MG63 (cell line): ENCODE measurements around the gene RPS14. TPM values are rescaled to one million over a fixed set of nuclear protein-coding genes. Genes with fewer than 3 reads are reported as not detected.
"Not testable (repeated sequence)": the region's sequence is repeated elsewhere in the genome, so short reads cannot be mapped to it uniquely, and the experiment has no call there.

Source experiments
- DNase-seq: peaks from one replicate; pipeline ENCODE4 v3.0.0-alpha.2; 2020
- H3K27me3 ChIP-seq: fragments of 250-450 bp; sonication (Bioruptor Pico); 2 replicates; pipeline ENCODE4 v1.5.1; 2020; ENCODE audit warnings: mild to moderate bottlenecking, moderate library complexity
- H3K36me3 ChIP-seq: fragments of 250-450 bp; sonication (Bioruptor Pico); 2 replicates; pipeline ENCODE4 v1.5.1; 2020; ENCODE audit warnings: mild to moderate bottlenecking, moderate library complexity
- H3K4me3 ChIP-seq: fragments of 250-450 bp; sonication (Bioruptor Pico); 2 replicates; pipeline ENCODE4 v1.5.1; 2020; ENCODE audit warnings: mild to moderate bottlenecking, moderate library complexity
- H3K9me3 ChIP-seq: fragments of 250-450 bp; sonication (Bioruptor Pico); 2 replicates; pipeline ENCODE4 v1.5.1; 2020; ENCODE audit warnings: mild to moderate bottlenecking, moderate library complexity
- total RNA-seq: library from RNA; depleted of rRNA; stranded (reverse); fragments of >200 nt; shearing (Covaris generic); gene quantifications from 2 replicates; pipeline ENCODE4 v1.2.3, GENCODE V29; 2014; ENCODE audit warnings: low replicate concordance

RPS14 gene
- total RNA-seq, 1 experiment from 2014 or later = 6,735 TPM

- Histone ChIP-seq H3K4me3 (no peak overlapping the region), H3K27me3 (no peaks in the 10 kb centered on the region), H3K36me3 (no peaks in the 10 kb centered on the region; the same call in 1 of the 2 replicates), H3K9me3 (no peaks in the 10 kb centered on the region)
- no peak for DNase-seq
These were observed 8.2 kb upstream of the RPS14 start for GRCh38 chr5:150457562-150458240.

- DNase-seq = no peak
- Histone ChIP-seq H3K4me3 (no peak overlapping the region), H3K27me3 (no peaks in the 10 kb centered on the region), H3K36me3 (no peaks in the 10 kb centered on the region; the same call in 1 of the 2 replicates), H3K9me3 (no peaks in the 10 kb centered on the region)
These were observed 7.6 kb upstream of the RPS14 start for GRCh38 chr5:150457121-150457520.

GRCh38 chr5:150454492-150455229 lies 5.1 kb upstream of the RPS14 start:
- H3K9me3 ChIP-seq = peaks cover 7% of the 10 kb centered on the region
- no peak overlapping the region for H3K4me3 ChIP-seq
- H3K36me3 ChIP-seq = peaks cover 4% of the 10 kb centered on the region; the same call in 1 of the 2 replicates
- no peak for DNase-seq
- no peaks in the 10 kb centered on the region for H3K27me3 ChIP-seq

DNA sequence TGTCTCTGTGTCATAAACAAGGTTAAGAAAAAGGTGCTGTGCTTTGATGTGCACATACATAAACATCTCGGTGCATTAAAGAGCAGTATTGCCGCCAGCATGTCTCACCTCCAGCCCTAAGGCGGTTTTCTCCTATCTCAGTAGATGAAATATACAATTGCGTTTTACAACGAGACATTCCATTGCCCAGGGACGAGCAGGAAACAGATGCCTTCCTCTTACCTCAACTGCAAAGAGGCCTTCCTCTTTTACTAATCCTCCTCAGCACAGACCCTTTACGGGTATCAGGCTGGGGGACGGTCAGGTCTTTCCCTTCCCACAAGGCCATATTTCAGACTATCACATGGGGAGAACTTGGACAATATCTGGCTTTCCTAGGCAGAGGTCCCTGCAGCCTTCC lies 4.5 kb upstream of the RPS14 start:
- H3K9me3 ChIP-seq, H3K36me3 ChIP-seq, H3K4me3 ChIP-seq: not testable (repeated sequence)

DNA sequence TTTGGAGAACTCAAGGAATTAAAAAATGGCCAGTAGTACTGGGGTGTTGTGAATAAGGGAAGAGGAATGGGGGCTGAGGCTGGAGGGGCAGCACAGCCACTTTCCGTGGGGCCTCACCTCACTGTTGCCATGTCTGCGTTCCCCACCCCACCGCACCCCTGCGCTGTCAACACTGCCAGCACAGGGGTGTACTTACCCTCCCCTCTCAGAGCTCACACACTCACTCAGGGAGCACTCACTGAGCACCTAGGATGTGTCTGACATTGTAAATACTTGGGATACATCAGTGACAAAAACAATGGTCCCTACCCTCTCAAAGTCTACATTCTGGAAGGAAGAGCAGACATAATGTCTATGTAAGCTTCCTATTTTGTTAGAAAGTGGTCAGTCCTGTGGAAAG lies 3.4 kb upstream of the RPS14 start:
- no peaks in the 10 kb centered on the region for H3K27me3 ChIP-seq
- no peak for DNase-seq
- H3K4me3 ChIP-seq = no peak overlapping the region
- H3K36me3 ChIP-seq = peaks cover 18% of the 10 kb centered on the region
- H3K9me3 ChIP-seq = peaks cover 7% of the 10 kb centered on the region

More for the DNA sequence above, 4.5 kb upstream of the RPS14 start:
- not testable (repeated sequence) for DNase-seq, H3K27me3 ChIP-seq

DNA sequence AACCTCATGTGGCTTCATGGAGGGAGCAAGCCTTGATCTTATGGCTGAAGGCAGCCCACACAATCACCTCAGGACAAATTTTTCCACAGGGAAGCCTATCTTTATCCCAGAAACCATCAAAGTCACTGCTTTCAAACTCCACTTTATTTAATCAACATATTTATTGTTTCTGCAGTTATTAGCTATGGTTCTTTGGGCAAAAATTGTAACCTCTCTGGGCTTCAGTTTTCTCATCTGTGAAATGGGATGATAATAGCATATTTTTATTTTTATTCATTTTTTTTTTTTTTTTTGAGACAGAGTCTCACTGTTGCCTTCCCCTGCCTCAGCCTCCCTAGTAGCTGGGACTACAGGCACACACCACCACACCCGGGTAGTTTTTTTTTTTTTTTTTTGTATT lies 2.1 kb upstream of the RPS14 start:
- peaks cover 7% of the 10 kb centered on the region for H3K9me3 ChIP-seq
- no peak overlapping the region for H3K4me3 ChIP-seq
- DNase-seq = no peak
- peaks cover 31% of the 10 kb centered on the region for H3K36me3 ChIP-seq
- no peaks in the 10 kb centered on the region for H3K27me3 ChIP-seq

- peaks cover 57% of the 10 kb centered on the region for H3K36me3 ChIP-seq
- no peaks in the 10 kb centered on the region for H3K27me3 ChIP-seq
- H3K4me3 ChIP-seq = peak overlapping the region; percentile 91
- no peak for DNase-seq
- H3K9me3 ChIP-seq = peaks cover 7% of the 10 kb centered on the region
These were observed 505 bp downstream of the RPS14 start for GRCh38 chr5:150448952-150449516.

- Histone ChIP-seq H3K9me3 (peaks cover 7% of the 10 kb centered on the region), H3K27me3 (no peaks in the 10 kb centered on the region), H3K36me3 (peaks cover 64% of the 10 kb centered on the region), H3K4me3 (peak overlapping the region; percentile 91)
- no peak for DNase-seq
These were observed 1.2 kb downstream of the RPS14 start for GRCh38 chr5:150448334-150448733.

GRCh38 chr5:150447188-150447587 lies 2.4 kb downstream of the RPS14 start:
- peak overlapping the region; percentile 91 for H3K4me3 ChIP-seq
- peaks cover 7% of the 10 kb centered on the region for H3K9me3 ChIP-seq
- no peak for DNase-seq
- no peaks in the 10 kb centered on the region for H3K27me3 ChIP-seq
- peaks cover 66% of the 10 kb centered on the region for H3K36me3 ChIP-seq

- Histone ChIP-seq H3K4me3 (peak overlapping the region; percentile 91; the same call in 1 of the 2 replicates), H3K36me3 (peaks cover 66% of the 10 kb centered on the region), H3K9me3 (peaks cover 7% of the 10 kb centered on the region), H3K27me3 (no peaks in the 10 kb centered on the region)
- no peak for DNase-seq
These were observed 3.0 kb downstream of the RPS14 start for GRCh38 chr5:150446583-150446982.

- H3K36me3 ChIP-seq = peaks cover 66% of the 10 kb centered on the region
- H3K9me3 ChIP-seq = peaks cover 7% of the 10 kb centered on the region
- DNase-seq = no peak
- no peak overlapping the region for H3K4me3 ChIP-seq
- no peaks in the 10 kb centered on the region for H3K27me3 ChIP-seq
These were observed 3.5 kb downstream of the RPS14 start for GRCh38 chr5:150446088-150446487.

DNA sequence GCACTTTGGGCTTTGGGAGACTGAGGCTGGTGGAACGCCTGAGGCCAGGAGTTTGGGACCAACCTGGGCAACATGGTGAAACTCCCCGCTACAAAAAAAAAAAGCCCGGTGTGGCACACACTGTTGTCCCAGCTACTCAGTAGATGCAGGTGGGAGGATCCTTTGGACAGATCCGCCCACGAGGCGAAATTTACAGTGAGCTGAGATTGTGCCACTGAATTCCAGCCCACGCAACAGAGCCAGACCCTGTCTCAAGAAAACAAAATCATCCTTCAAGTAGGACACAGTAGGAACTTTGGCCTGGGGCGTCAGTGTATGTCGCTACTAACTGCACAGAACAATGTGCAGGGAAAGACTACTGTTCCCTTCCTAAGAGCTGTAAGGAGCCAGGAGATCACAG lies 4.8 kb downstream of the RPS14 start:
- peaks cover 63% of the 10 kb centered on the region for H3K36me3 ChIP-seq
- no peak for DNase-seq
- no peak overlapping the region for H3K4me3 ChIP-seq
- H3K9me3 ChIP-seq = no peaks in the 10 kb centered on the region
- no peaks in the 10 kb centered on the region for H3K27me3 ChIP-seq

GRCh38 chr5:150443242-150444075 lies 6.1 kb downstream of the RPS14 start:
- peaks cover 54% of the 10 kb centered on the region for H3K36me3 ChIP-seq
- DNase-seq = no peak
- H3K9me3 ChIP-seq = no peaks in the 10 kb centered on the region

GRCh38 chr5:150442699-150443080 lies 6.8 kb downstream of the RPS14 start:
- H3K36me3 ChIP-seq = peaks cover 46% of the 10 kb centered on the region
- no peak for DNase-seq

More at GRCh38 chr5:150443242-150444075, 6.1 kb downstream of the RPS14 start:
- Histone ChIP-seq H3K4me3 (no peak overlapping the region), H3K27me3 (no peaks in the 10 kb centered on the region)

GRCh38 chr5:150441813-150442698 lies 7.5 kb downstream of the RPS14 start:
- Histone ChIP-seq H3K36me3 (peaks cover 40% of the 10 kb centered on the region), H3K9me3 (no peaks in the 10 kb centered on the region)

More at GRCh38 chr5:150442699-150443080, 6.8 kb downstream of the RPS14 start:
- Histone ChIP-seq H3K9me3 (no peaks in the 10 kb centered on the region), H3K27me3 (no peaks in the 10 kb centered on the region), H3K4me3 (no peak overlapping the region)

More at GRCh38 chr5:150441813-150442698, 7.5 kb downstream of the RPS14 start:
- no peaks in the 10 kb centered on the region for H3K27me3 ChIP-seq
- no peak overlapping the region for H3K4me3 ChIP-seq
- peak; percentile 62 for DNase-seq
